HEK293T (cell line): ENCODE results near the gene TPX2.

Experiments used
- CTCF ChIA-PET: fragments of 350-600 bp; formaldehyde crosslinking; extraction: SDS; loops from one replicate; lab custom pipeline; 2021; ENCODE audit warnings: antibody characterized with exemption, inconsistent platforms; lab: Yijun Ruan, JAX
- POLR2A ChIA-PET: fragments of 350-600 bp; formaldehyde crosslinking; extraction: SDS; loops from one replicate; lab custom pipeline; 2020; ENCODE audit warnings: antibody characterized with exemption, inconsistent platforms; lab: Yijun Ruan, JAX
- DNase-seq: peaks from one replicate; pipeline ENCODE4 v3.0.0; 2012; ENCODE audit warnings: mixed read lengths; ENCODE audit errors: extremely low spot score
- ARNT ChIP-seq: fragments of 450-650 bp; IDR thresholded peaks from 2 replicates; pipeline ENCODE4 v1.6.1; 2017; ENCODE audit warnings: mild to moderate bottlenecking
- BHLHE40 ChIP-seq: fragments of 450-650 bp; IDR thresholded peaks from 2 replicates; pipeline ENCODE4 v1.6.1; 2016; ENCODE audit warnings: mild to moderate bottlenecking, moderate library complexity, borderline replicate concordance
- CTBP1 ChIP-seq: fragments of 450-650 bp; IDR thresholded peaks from 2 replicates; pipeline ENCODE4 v1.6.1; 2016; ENCODE audit warnings: borderline replicate concordance
- ELF4 ChIP-seq: fragments of 450-650 bp; IDR thresholded peaks from 2 replicates; pipeline ENCODE4 v1.6.1; 2017; ENCODE audit warnings: antibody characterized with exemption
- FOXA1 ChIP-seq: fragments of 450-650 bp; IDR thresholded peaks from 2 replicates; pipeline ENCODE4 v1.6.1; 2016; ENCODE audit warnings: mild to moderate bottlenecking
- FOXK2 ChIP-seq: fragments of 450-650 bp; IDR thresholded peaks from 2 replicates; pipeline ENCODE4 v1.6.1; 2016; ENCODE audit warnings: mild to moderate bottlenecking
- FOXM1 ChIP-seq: fragments of 450-650 bp; IDR thresholded peaks from 2 replicates; pipeline ENCODE4 v1.6.1; 2017; ENCODE audit warnings: mild to moderate bottlenecking, borderline replicate concordance
- HDGF ChIP-seq: fragments of 450-650 bp; IDR thresholded peaks from 2 replicates; pipeline ENCODE4 v1.6.1; 2017; ENCODE audit warnings: antibody characterized with exemption, borderline replicate concordance
- L3MBTL2 ChIP-seq: fragments of 450-650 bp; conservative IDR thresholded peaks from 2 replicates; pipeline ENCODE4 v1.6.1; 2016; ENCODE audit warnings: mild to moderate bottlenecking
- LEF1 ChIP-seq: fragments of 450-650 bp; IDR thresholded peaks from 2 replicates; pipeline ENCODE4 v1.6.1; 2017; ENCODE audit warnings: mild to moderate bottlenecking, borderline replicate concordance
- NFRKB ChIP-seq: fragments of 450-650 bp; IDR thresholded peaks from 2 replicates; pipeline ENCODE4 v1.6.1; 2016; ENCODE audit warnings: mild to moderate bottlenecking, moderate library complexity
- SP1 ChIP-seq: fragments of 450-650 bp; IDR thresholded peaks from 2 replicates; pipeline ENCODE4 v1.6.1; 2017
- SUZ12 ChIP-seq: fragments of 450-650 bp; IDR thresholded peaks from 2 replicates; pipeline ENCODE4 v1.6.1; 2016; ENCODE audit warnings: mild to moderate bottlenecking
- TARDBP ChIP-seq: fragments of 450-650 bp; IDR thresholded peaks from 2 replicates; pipeline ENCODE4 v1.6.1; 2016
- ZNF384 ChIP-seq: fragments of 450-650 bp; IDR thresholded peaks from 2 replicates; pipeline ENCODE4 v1.6.1; 2016
- TF ChIP-seq, protein P1 (sequence below): fragments of 450-650 bp; IDR thresholded peaks from 2 replicates; pipeline ENCODE4 v1.6.1; 2016

TPX2 gene

GRCh38 chr20:31710423-31711108 lies 28.5 kb upstream of the TPX2 start:
- no peak for TF ChIP-seq FOXA1
- TF ChIP-seq, protein P1, sequence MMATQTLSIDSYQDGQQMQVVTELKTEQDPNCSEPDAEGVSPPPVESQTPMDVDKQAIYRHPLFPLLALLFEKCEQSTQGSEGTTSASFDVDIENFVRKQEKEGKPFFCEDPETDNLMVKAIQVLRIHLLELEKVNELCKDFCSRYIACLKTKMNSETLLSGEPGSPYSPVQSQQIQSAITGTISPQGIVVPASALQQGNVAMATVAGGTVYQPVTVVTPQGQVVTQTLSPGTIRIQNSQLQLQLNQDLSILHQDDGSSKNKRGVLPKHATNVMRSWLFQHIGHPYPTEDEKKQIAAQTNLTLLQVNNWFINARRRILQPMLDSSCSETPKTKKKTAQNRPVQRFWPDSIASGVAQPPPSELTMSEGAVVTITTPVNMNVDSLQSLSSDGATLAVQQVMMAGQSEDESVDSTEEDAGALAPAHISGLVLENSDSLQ = no peak
- no peak for TF ChIP-seq ZNF384
- no peak for TF ChIP-seq LEF1
- no peak for TF ChIP-seq FOXK2
- no peak for TF ChIP-seq SUZ12
- no peak for TF ChIP-seq ARNT
- no peak for TF ChIP-seq FOXM1
- TF ChIP-seq L3MBTL2 = no peak
- TF ChIP-seq BHLHE40 = no peak
- no peak for TF ChIP-seq ELF4
- no peak for TF ChIP-seq CTBP1
- no peak for TF ChIP-seq SP1
- no peak for TF ChIP-seq HDGF
- TF ChIP-seq NFRKB = no peak
- no peak for TF ChIP-seq TARDBP
- no peak for DNase-seq
- ChIA-PET POLR2A (no interaction called here), CTCF (interaction anchor here (1.0 kb wide), 1 partner anchor 48 kb away, joined by 3 read pairs; no protein-coding TSS in a partner anchor)

DNA sequence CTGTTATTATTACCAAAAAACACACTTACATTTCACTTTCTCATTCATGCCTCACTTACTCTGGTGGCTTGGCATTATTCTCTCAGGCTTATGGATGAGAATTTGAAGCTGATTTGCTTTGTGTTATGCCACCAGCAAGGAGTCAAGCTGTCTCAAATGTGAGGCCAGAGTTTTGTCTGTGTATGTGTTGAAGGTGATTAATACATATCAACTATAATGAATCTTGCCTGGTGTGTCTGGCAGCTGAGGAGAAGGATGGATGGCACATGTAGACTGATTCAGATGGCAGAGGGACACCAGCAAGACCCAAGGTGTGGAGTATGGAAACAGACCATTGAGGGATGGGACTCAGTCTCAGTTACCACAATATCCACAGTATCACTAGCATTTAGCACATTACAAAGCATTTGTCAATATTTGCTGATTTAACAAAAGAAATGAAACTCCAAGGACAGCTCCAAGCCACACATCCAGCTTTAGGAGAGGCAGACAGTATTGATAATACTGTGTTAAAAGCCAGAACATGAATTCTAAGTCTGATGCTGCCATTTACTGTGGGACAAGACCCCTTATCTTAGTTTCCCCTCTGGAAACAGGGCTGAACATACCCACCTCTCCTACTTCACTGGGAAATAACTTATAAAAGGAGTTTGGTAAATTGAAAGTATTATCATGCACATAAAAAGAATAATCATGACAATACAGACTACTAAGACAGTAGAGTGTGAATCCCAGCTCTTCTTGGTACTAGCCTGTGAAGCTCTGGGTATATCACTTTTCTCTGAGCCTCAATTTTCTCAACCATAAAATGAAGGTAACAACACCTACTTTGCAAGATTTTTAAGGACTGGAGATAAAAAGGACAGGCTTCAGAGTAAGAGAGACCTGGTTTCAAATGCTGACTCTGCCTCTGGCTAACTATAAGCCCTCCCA lies 27.6 kb upstream of the TPX2 start:
- ChIA-PET CTCF (interaction anchor here (0.7 to 1.0 kb wide), 4 partner anchors 10 to 49 kb away, joined by 3 to 5 read pairs (median 3); partner anchors contain the start of gene BCL2L1), POLR2A (no interaction called here)
- no peak for DNase-seq
- TF ChIP-seq FOXK2 (no peak), FOXM1 (no peak), SP1 (no peak), HDGF (no peak), CTBP1 (no peak), ARNT (no peak), BHLHE40 (no peak), FOXA1 (no peak), TARDBP (no peak)
- TF ChIP-seq, protein P1 = no peak

GRCh38 chr20:31712112-31712553 lies 27.0 kb upstream of the TPX2 start:
- DNase-seq = no peak
- TF ChIP-seq FOXM1 (no peak), L3MBTL2 (no peak), TARDBP (no peak), BHLHE40 (no peak), ELF4 (no peak), LEF1 (no peak), ZNF384 (no peak), CTBP1 (no peak), NFRKB (no peak), FOXK2 (no peak)
- POLR2A ChIA-PET = no interaction called here
- CTCF ChIA-PET = interaction anchor here (0.7 to 1.0 kb wide), 2 partner anchors 9 to 12 kb away, joined by 3 to 5 read pairs; no protein-coding TSS in a partner anchor

GRCh38 chr20:31712564-31713311 lies 26.4 kb upstream of the TPX2 start:
- DNase-seq = no peak

More at GRCh38 chr20:31712564-31713311, 26.4 kb upstream of the TPX2 start:
- POLR2A ChIA-PET = interaction anchor here (1.4 kb wide), 1 partner anchor 10 kb away, joined by 6 read pairs; the partner anchor contains the start of gene BCL2L1
- no peak for TF ChIP-seq FOXA1
- TF ChIP-seq ELF4 = no peak
- no peak for TF ChIP-seq BHLHE40
- no peak for TF ChIP-seq L3MBTL2
- TF ChIP-seq SUZ12 = no peak
- TF ChIP-seq NFRKB = no peak
- no peak for TF ChIP-seq HDGF
- TF ChIP-seq LEF1 = no peak
- CTCF ChIA-PET = interaction anchor here (1.0 kb wide), 1 partner anchor 11 kb away, joined by 5 read pairs; no protein-coding TSS in a partner anchor
